PC-9 (cell line): ENCODE results near the gene CER1. TPM values are rescaled to one million over a fixed set of nuclear protein-coding genes. Genes with fewer than 3 reads are reported as not detected.

Experiments
- BruUV-seq: library from RNA; stranded (reverse); fragments of 400-500 nt; replicated peaks from 2 replicates; lab custom pipeline; 2021; lab: Mats Ljungman, UMichigan
- CTCF ChIA-PET: fragments of 300-600 bp; sonication (Branson Sonifier 250); formaldehyde crosslinking; loops from one replicate; lab custom pipeline; 2022; ENCODE audit warnings: antibody characterized with exemption; lab: Charles Lee
- POLR2A ChIA-PET: fragments of 300-600 bp; sonication (Branson Sonifier 250); formaldehyde crosslinking; loops from one replicate; lab custom pipeline; 2022; ENCODE audit warnings: antibody characterized with exemption; ENCODE audit not compliant: unreplicated experiment; lab: Charles Lee
- DNase-seq, 2 experiments: peaks; one replicate each; pipeline versions ENCODE4 v3.0.0 to v3.0.0-alpha.2; 2015 to 2022; ENCODE audit warnings: mixed read lengths in 1 of 2
- H2AFZ ChIP-seq: fragments of 200-600 bp; sonication (generic); 2 replicates; pipeline ENCODE4 v1.8.1; 2017; ENCODE audit warnings: antibody characterized with exemption
- H3F3A ChIP-seq: fragments of 200-600 bp; sonication (generic); 2 replicates; pipeline ENCODE4 v1.8.1; 2017; ENCODE audit warnings: antibody characterized with exemption, mild to moderate bottlenecking, low read depth; ENCODE audit not compliant: insufficient read depth
- H3K27ac ChIP-seq: fragments of 200-600 bp; sonication (generic); 2 replicates; pipeline ENCODE4 v1.6.1; 2016; ENCODE audit warnings: mixed run types
- H3K27me3 ChIP-seq: fragments of 200-600 bp; sonication (generic); 2 replicates; pipeline ENCODE4 v1.6.1; 2016; ENCODE audit warnings: low read depth, mixed run types; ENCODE audit not compliant: insufficient read depth
- H3K36me3 ChIP-seq: fragments of 200-600 bp; sonication (generic); 2 replicates; pipeline ENCODE4 v1.6.1; 2016; ENCODE audit warnings: low read depth, mixed run types
- H3K4me1 ChIP-seq: fragments of 200-600 bp; sonication (generic); replicated peaks from 2 replicates; pipeline ENCODE4 v1.6.1; 2016; ENCODE audit warnings: mixed run types; ENCODE audit not compliant: insufficient read depth
- H3K4me2 ChIP-seq: fragments of 200-600 bp; sonication (generic); 2 replicates; pipeline ENCODE4 v1.6.1; 2017; ENCODE audit warnings: mixed run types
- H3K4me3 ChIP-seq: fragments of 200-600 bp; sonication (generic); 2 replicates; pipeline ENCODE4 v1.6.1; 2016; ENCODE audit warnings: mixed run types
- H3K79me2 ChIP-seq: fragments of 200-600 bp; sonication (generic); 2 replicates; pipeline ENCODE4 v1.6.1; 2017; ENCODE audit warnings: low read depth, mixed run types
- H3K9me2 ChIP-seq: fragments of 200-600 bp; sonication (generic); 2 replicates; pipeline ENCODE4 v1.8.1; 2017; ENCODE audit warnings: mild to moderate bottlenecking; ENCODE audit not compliant: insufficient read depth
- H3K9me3 ChIP-seq: fragments of 200-600 bp; sonication (generic); 2 replicates; pipeline ENCODE4 v1.8.1; 2016; ENCODE audit warnings: low read depth; ENCODE audit not compliant: insufficient read depth
- H4K20me1 ChIP-seq: fragments of 200-600 bp; sonication (generic); 2 replicates; pipeline ENCODE4 v1.8.1; 2017; ENCODE audit not compliant: insufficient read depth
- CTCF ChIP-seq: fragments of 200-600 bp; sonication (generic); conservative IDR thresholded peaks from 2 replicates; pipeline ENCODE4 v1.6.1; 2017; ENCODE audit warnings: mixed run types, antibody characterized with exemption, mild to moderate bottlenecking, moderate library complexity
- EZH2 ChIP-seq: fragments of 200-600 bp; sonication (generic); IDR thresholded peaks from 2 replicates; pipeline ENCODE4 v1.8.0; 2017; ENCODE audit warnings: antibody characterized with exemption, low read depth
- intact Hi-C: fragments of 100-400 bp; cut with micrococcal nuclease; formaldehyde crosslinking; loops from one replicate; pipeline ENCODE4 v1.10.0; 2022; ENCODE audit not compliant: unreplicated experiment
- total RNA-seq: library from RNA; stranded (reverse); gene quantifications from 2 replicates; pipeline ENCODE4 v1.2.3, GENCODE V29; 2021

CER1 gene
- total RNA-seq, 1 experiment from 2014 or later = not detected

GRCh38 chr9:14719231-14719923 lies 3.2 kb downstream of the CER1 start:
- H3K4me1 ChIP-seq = no peaks in the 10 kb centered on the region
- H3K4me2 ChIP-seq = no peak overlapping the region
- BruUV-seq = no TSS peak
- no peaks in the 10 kb centered on the region for H3K27me3 ChIP-seq
- no peak overlapping the region for H2AFZ ChIP-seq
- intact Hi-C loops = no loop called here
- H3K36me3 ChIP-seq = no peaks in the 10 kb centered on the region
- H3K9me3 ChIP-seq = no peaks in the 10 kb centered on the region
- DNase-seq = no peak
- POLR2A ChIA-PET = no interaction called here
- H3K9me2 ChIP-seq = no peaks in the 10 kb centered on the region
- TF ChIP-seq EZH2 (no peak), CTCF (no peak)
- no peak overlapping the region for H3K4me3 ChIP-seq
- CTCF ChIA-PET = no interaction called here
- no peak overlapping the region for H3K27ac ChIP-seq
- H4K20me1 ChIP-seq = no peaks in the 10 kb centered on the region
- no peaks in the 10 kb centered on the region for H3F3A ChIP-seq
- no peaks in the 10 kb centered on the region for H3K79me2 ChIP-seq

GRCh38 chr9:14715102-14715501 lies 7.4 kb downstream of the CER1 start:
- no peak for TF ChIP-seq CTCF
- TF ChIP-seq EZH2 = no peak
- no peak for DNase-seq
- intact Hi-C loops = no loop called here
- Histone ChIP-seq H3K9me3 (no peaks in the 10 kb centered on the region), H2AFZ (no peak overlapping the region), H3F3A (no peaks in the 10 kb centered on the region), H3K4me2 (no peak overlapping the region), H3K4me1 (peaks cover 14% of the 10 kb centered on the region), H3K79me2 (no peaks in the 10 kb centered on the region), H3K27ac (no peak overlapping the region), H3K27me3 (no peaks in the 10 kb centered on the region), H3K4me3 (no peak overlapping the region), H3K9me2 (no peaks in the 10 kb centered on the region), H4K20me1 (no peaks in the 10 kb centered on the region), H3K36me3 (no peaks in the 10 kb centered on the region)
- BruUV-seq = no TSS peak
- POLR2A ChIA-PET = no interaction called here
- CTCF ChIA-PET = no interaction called here

- BruUV-seq = no TSS peak
- intact Hi-C loops = no loop called here
- Histone ChIP-seq H3K27ac (no peak overlapping the region), H3K79me2 (no peaks in the 10 kb centered on the region), H3K9me3 (no peaks in the 10 kb centered on the region), H3K9me2 (no peaks in the 10 kb centered on the region), H3K36me3 (no peaks in the 10 kb centered on the region), H3K27me3 (no peaks in the 10 kb centered on the region), H2AFZ (peak overlapping the region; percentile 43; the same call in 1 of the 2 replicates), H3K4me3 (no peak overlapping the region), H4K20me1 (no peaks in the 10 kb centered on the region), H3F3A (no peaks in the 10 kb centered on the region), H3K4me1 (peaks cover 14% of the 10 kb centered on the region), H3K4me2 (no peak overlapping the region)
- ChIA-PET CTCF (no interaction called here), POLR2A (no interaction called here)
- no peak for TF ChIP-seq EZH2
- TF ChIP-seq CTCF = no peak
- no peak for DNase-seq
These were observed 9.3 kb downstream of the CER1 start for GRCh38 chr9:14713187-14713767.
